ENCODE data around the gene ZMYND15.

ZMYND15 gene

GRCh38 chr17:4716081-4716480 is 23.6 kb upstream of the ZMYND15 start:
- no peak for DNase-seq

- DNase-seq, result no peak
Observed at GRCh38 chr17:4717791-4718190, 21.8 kb upstream of the ZMYND15 start.

GRCh38 chr17:4718276-4718675 is 21.4 kb upstream of the ZMYND15 start:
- no peak for DNase-seq

- no peak for DNase-seq
Observed at GRCh38 chr17:4719146-4719545, 20.5 kb upstream of the ZMYND15 start.

- no peak for DNase-seq
Observed at GRCh38 chr17:4719684-4720221, 19.9 kb upstream of the ZMYND15 start.

- no peak for DNase-seq
Observed at GRCh38 chr17:4720787-4721186, 18.8 kb upstream of the ZMYND15 start.

GRCh38 chr17:4721203-4722135 is 18.2 kb upstream of the ZMYND15 start:
- no peak for DNase-seq

GRCh38 chr17:4722678-4723240 is 16.9 kb upstream of the ZMYND15 start:
- DNase-seq, result no peak

GRCh38 chr17:4724650-4725049 is 15.0 kb upstream of the ZMYND15 start:
- DNase-seq, result no peak

GRCh38 chr17:4725646-4726310 is 13.9 kb upstream of the ZMYND15 start:
- no peak for DNase-seq

GRCh38 chr17:4728124-4728523 is 11.5 kb upstream of the ZMYND15 start:
- no peak for DNase-seq

- no peak for DNase-seq
Observed at GRCh38 chr17:4733073-4733531, 6.5 kb upstream of the ZMYND15 start.

GRCh38 chr17:4734857-4735475 is 4.7 kb upstream of the ZMYND15 start:
- DNase-seq, result no peak

GRCh38 chr17:4735876-4736651 is 3.6 kb upstream of the ZMYND15 start:
- no peak for DNase-seq

GRCh38 chr17:4738136-4739121 is 1.2 kb upstream of the ZMYND15 start:
- DNase-seq, result no peak

GRCh38 chr17:4740025-4740351 is 355 bp downstream of the ZMYND15 start:
- no peak for DNase-seq

- DNase-seq, result no peak
Observed at GRCh38 chr17:4740584-4740983, 951 bp downstream of the ZMYND15 start.

GRCh38 chr17:4741544-4741943 is 1.9 kb downstream of the ZMYND15 start:
- DNase-seq, result no peak

- no peak for DNase-seq
Observed at GRCh38 chr17:4742133-4742532, 2.5 kb downstream of the ZMYND15 start.

- DNase-seq, result no peak
Observed at GRCh38 chr17:4742629-4743028, 3.0 kb downstream of the ZMYND15 start.

- no peak for DNase-seq
Observed at GRCh38 chr17:4743216-4743615, 3.6 kb downstream of the ZMYND15 start.

Measured in NCI-H748 treated with DMSO at 0.1 percent for 48 hours (cell line).